ENCODE results near the gene PPP6R2.

- no peak for TF ChIP-seq CTCF (IDR thresholded peaks at IDR 0.05; ENCODE audit: poor library complexity, severe bottlenecking)
- TF ChIP-seq REST (IDR thresholded peaks at IDR 0.05; ENCODE audit: borderline replicate concordance) = no peak
- no peak for TF ChIP-seq RAD21 (conservative IDR thresholded peaks at IDR 0.05)
- TF ChIP-seq MXI1 (conservative IDR thresholded peaks at IDR 0.05; ENCODE audit: poor library complexity, severe bottlenecking) = no peak
- TF ChIP-seq EZH2 (IDR thresholded peaks at IDR 0.05; ENCODE audit: borderline replicate concordance, insufficient read depth, low read length, poor library complexity, severe bottlenecking) = no peak
- TF ChIP-seq EP300 (conservative IDR thresholded peaks at IDR 0.05; ENCODE audit: poor library complexity, severe bottlenecking) = no peak
- no peak for TF ChIP-seq SMC3 (conservative IDR thresholded peaks at IDR 0.05; ENCODE audit: poor library complexity)
Observed at GRCh38 chr22:50419116-50419515, 76.0 kb downstream of the PPP6R2 start.

Measured in neural cell (in vitro differentiated cells).